GM23338 (cell line): ENCODE results near the gene SCN9A. TPM values are rescaled to one million over a fixed set of nuclear protein-coding genes. Genes with fewer than 3 reads are reported as not detected.

Experiments
- ATAC-seq: fragments of 200-7000 bp; cut with Tn5 transposase; 3 replicates; pipeline ENCODE4 v1.9.1; 2020
- DNase-seq: peaks from one replicate; pipeline ENCODE4 v3.0.0-alpha.2; 2015; ENCODE audit warnings: low spot score
- H2AFZ ChIP-seq: fragments of 200-600 bp; sonication (generic); 2 replicates; pipeline ENCODE4 v1.8.0; 2016; ENCODE audit warnings: antibody characterized with exemption, mild to moderate bottlenecking, moderate library complexity
- H3F3A ChIP-seq: fragments of 200-600 bp; sonication (generic); replicated peaks from 2 replicates; pipeline ENCODE4 v1.8.0; 2017; ENCODE audit warnings: antibody characterized with exemption, mixed run types, low read depth
- H3K27ac ChIP-seq: fragments of 200-600 bp; sonication (generic); 2 replicates; pipeline ENCODE4 v1.6.1; 2016; ENCODE audit warnings: low read depth
- H3K27me3 ChIP-seq: fragments of 200-600 bp; sonication (generic); 2 replicates; pipeline ENCODE4 v1.8.0; 2016; ENCODE audit warnings: mild to moderate bottlenecking, mixed run types, moderate library complexity; ENCODE audit not compliant: insufficient read depth
- H3K36me3 ChIP-seq: fragments of 200-600 bp; sonication (generic); 2 replicates; pipeline ENCODE4 v1.8.0; 2016; ENCODE audit warnings: mild to moderate bottlenecking; ENCODE audit not compliant: insufficient read depth
- H3K4me1 ChIP-seq: fragments of 200-600 bp; sonication (generic); 2 replicates; pipeline ENCODE4 v1.8.0; 2016; ENCODE audit warnings: mild to moderate bottlenecking, moderate library complexity; ENCODE audit not compliant: insufficient read depth
- H3K4me2 ChIP-seq: fragments of 200-600 bp; sonication (generic); 2 replicates; pipeline ENCODE4 v1.7.1; 2017; ENCODE audit warnings: mixed run types
- H3K4me3 ChIP-seq: fragments of 200-600 bp; sonication (generic); 2 replicates; pipeline ENCODE4 v1.6.1; 2016; ENCODE audit warnings: mixed run types
- H3K79me2 ChIP-seq: fragments of 200-600 bp; sonication (generic); replicated peaks from 2 replicates; pipeline ENCODE4 v1.8.0; 2017; ENCODE audit warnings: mild to moderate bottlenecking; ENCODE audit not compliant: insufficient read depth
- H3K9me2 ChIP-seq: fragments of 200-600 bp; sonication (generic); 2 replicates; pipeline ENCODE4 v1.8.0; 2017; ENCODE audit not compliant: insufficient read depth
- H4K20me1 ChIP-seq: fragments of 200-600 bp; sonication (generic); replicated peaks from 2 replicates; pipeline ENCODE4 v1.8.0; 2017; ENCODE audit warnings: mild to moderate bottlenecking; ENCODE audit not compliant: insufficient read depth
- H3K27ac Mint-ChIP-seq: 2 replicates; pipeline ENCODE4 v1.8.0; 2020; ENCODE audit warnings: inconsistent platforms, mild to moderate bottlenecking, moderate library complexity, mixed read lengths
- H3K27me3 Mint-ChIP-seq: 3 replicates; pipeline ENCODE4 v1.8.0; 2022; ENCODE audit warnings: low read depth, mild to moderate bottlenecking, moderate library complexity, mixed read lengths, inconsistent platforms; ENCODE audit not compliant: insufficient read depth, poor library complexity
- H3K36me3 Mint-ChIP-seq: 3 replicates; pipeline ENCODE4 v1.8.0; 2021; ENCODE audit warnings: low read depth, mild to moderate bottlenecking, inconsistent platforms, moderate library complexity, mixed read lengths
- H3K4me1 Mint-ChIP-seq: 3 replicates; pipeline ENCODE4 v1.8.0; 2020; ENCODE audit warnings: mild to moderate bottlenecking, inconsistent platforms, mixed read lengths
- H3K4me3 Mint-ChIP-seq: 3 replicates; pipeline ENCODE4 v1.8.0; 2021; ENCODE audit warnings: moderate library complexity, mild to moderate bottlenecking, inconsistent platforms, mixed read lengths
- H3K9me3 Mint-ChIP-seq: 3 replicates; pipeline ENCODE4 v1.8.0; 2020; ENCODE audit warnings: moderate library complexity, mild to moderate bottlenecking, inconsistent platforms, mixed read lengths
- CREB1 ChIP-seq: fragments of 250-450 bp; sonication (Bioruptor Pico); IDR thresholded peaks from 2 replicates; pipeline ENCODE4 v1.5.0; 2020; ENCODE audit warnings: low read depth, mild to moderate bottlenecking, moderate library complexity
- EZH2phosphoT487 ChIP-seq: fragments of 200-600 bp; sonication (generic); IDR thresholded peaks from one replicate; pipeline ENCODE4 v1.8.1; 2018; ENCODE audit warnings: antibody characterized with exemption; ENCODE audit not compliant: unreplicated experiment
- JUNB ChIP-seq: IDR thresholded peaks from one replicate; pipeline ENCODE4 v1.6.1; 2016; ENCODE audit warnings: antibody characterized with exemption; ENCODE audit not compliant: unreplicated experiment
- NANOG ChIP-seq: IDR thresholded peaks from 2 replicates; pipeline ENCODE4 v1.6.1; 2016; ENCODE audit warnings: antibody characterized with exemption, borderline replicate concordance
- STAT1 ChIP-seq: IDR thresholded peaks from one replicate; pipeline ENCODE4 v1.6.1; 2016; ENCODE audit warnings: antibody characterized with exemption; ENCODE audit not compliant: unreplicated experiment
- ZNF114 ChIP-seq: fragments of 250-450 bp; sonication (Bioruptor Pico); IDR thresholded peaks from 2 replicates; pipeline ENCODE4 v1.5.0; 2020; ENCODE audit warnings: mild to moderate bottlenecking, moderate library complexity
- polyA plus RNA-seq: library from polyadenylated mRNA; unstranded; fragments of >200 nt; fragmentation: Nextera tagmentation; extraction: Ambion mirVana; gene quantifications from 2 replicates; pipeline ENCODE4 v1.2.1, GENCODE V29; 2016
- total RNA-seq: library from RNA; depleted of rRNA; stranded (reverse); fragments of >200 nt; shearing (Covaris generic); gene quantifications from 2 replicates; pipeline ENCODE4 v1.2.3, GENCODE V29; 2014
- TF ChIP-seq, protein P1 (sequence below): fragments of 250-450 bp; sonication (Bioruptor Pico); IDR thresholded peaks from 2 replicates; pipeline ENCODE4 v1.5.0; 2020; ENCODE audit warnings: mild to moderate bottlenecking, moderate library complexity
- TF ChIP-seq, protein P2 (sequence below): IDR thresholded peaks from one replicate; pipeline ENCODE4 v1.6.1; 2018; ENCODE audit warnings: antibody characterized with exemption; ENCODE audit not compliant: unreplicated experiment
- TF ChIP-seq, protein P3 (sequence below): IDR thresholded peaks from 2 replicates; pipeline ENCODE4 v1.6.1; 2016; ENCODE audit warnings: antibody characterized with exemption

Gene SCN9A
- total and polyA plus RNA-seq, 2 experiments from 2014 or later, result 8.8 to 9.5 TPM

- Histone ChIP-seq H2AFZ (no peak overlapping the region), H3K4me2 (peak overlapping the region; percentile 72), H3K27ac (peak overlapping the region; percentile 13; the same call in 1 of the 2 replicates), H3K27me3 (no peaks in the 10 kb centered on the region), H3K36me3 (no peaks in the 10 kb centered on the region), H4K20me1 (no peaks in the 10 kb centered on the region), H3K9me2 (no peaks in the 10 kb centered on the region), H3K4me1 (peaks cover 31% of the 10 kb centered on the region), H3F3A (no peaks in the 10 kb centered on the region), H3K79me2 (no peaks in the 10 kb centered on the region), H3K4me3 (peak overlapping the region; percentile 11; the same call in 1 of the 2 replicates)
- H3K4me1 Mint-ChIP-seq, result peaks cover 43% of the 10 kb centered on the region
- no peaks in the 10 kb centered on the region for H3K36me3 Mint-ChIP-seq
- DNase-seq, result no peak
- TF ChIP-seq STAT1, result no peak
- TF ChIP-seq ZNF114 (CRISPR knock-in tag), result no peak
- TF ChIP-seq, protein P1, sequence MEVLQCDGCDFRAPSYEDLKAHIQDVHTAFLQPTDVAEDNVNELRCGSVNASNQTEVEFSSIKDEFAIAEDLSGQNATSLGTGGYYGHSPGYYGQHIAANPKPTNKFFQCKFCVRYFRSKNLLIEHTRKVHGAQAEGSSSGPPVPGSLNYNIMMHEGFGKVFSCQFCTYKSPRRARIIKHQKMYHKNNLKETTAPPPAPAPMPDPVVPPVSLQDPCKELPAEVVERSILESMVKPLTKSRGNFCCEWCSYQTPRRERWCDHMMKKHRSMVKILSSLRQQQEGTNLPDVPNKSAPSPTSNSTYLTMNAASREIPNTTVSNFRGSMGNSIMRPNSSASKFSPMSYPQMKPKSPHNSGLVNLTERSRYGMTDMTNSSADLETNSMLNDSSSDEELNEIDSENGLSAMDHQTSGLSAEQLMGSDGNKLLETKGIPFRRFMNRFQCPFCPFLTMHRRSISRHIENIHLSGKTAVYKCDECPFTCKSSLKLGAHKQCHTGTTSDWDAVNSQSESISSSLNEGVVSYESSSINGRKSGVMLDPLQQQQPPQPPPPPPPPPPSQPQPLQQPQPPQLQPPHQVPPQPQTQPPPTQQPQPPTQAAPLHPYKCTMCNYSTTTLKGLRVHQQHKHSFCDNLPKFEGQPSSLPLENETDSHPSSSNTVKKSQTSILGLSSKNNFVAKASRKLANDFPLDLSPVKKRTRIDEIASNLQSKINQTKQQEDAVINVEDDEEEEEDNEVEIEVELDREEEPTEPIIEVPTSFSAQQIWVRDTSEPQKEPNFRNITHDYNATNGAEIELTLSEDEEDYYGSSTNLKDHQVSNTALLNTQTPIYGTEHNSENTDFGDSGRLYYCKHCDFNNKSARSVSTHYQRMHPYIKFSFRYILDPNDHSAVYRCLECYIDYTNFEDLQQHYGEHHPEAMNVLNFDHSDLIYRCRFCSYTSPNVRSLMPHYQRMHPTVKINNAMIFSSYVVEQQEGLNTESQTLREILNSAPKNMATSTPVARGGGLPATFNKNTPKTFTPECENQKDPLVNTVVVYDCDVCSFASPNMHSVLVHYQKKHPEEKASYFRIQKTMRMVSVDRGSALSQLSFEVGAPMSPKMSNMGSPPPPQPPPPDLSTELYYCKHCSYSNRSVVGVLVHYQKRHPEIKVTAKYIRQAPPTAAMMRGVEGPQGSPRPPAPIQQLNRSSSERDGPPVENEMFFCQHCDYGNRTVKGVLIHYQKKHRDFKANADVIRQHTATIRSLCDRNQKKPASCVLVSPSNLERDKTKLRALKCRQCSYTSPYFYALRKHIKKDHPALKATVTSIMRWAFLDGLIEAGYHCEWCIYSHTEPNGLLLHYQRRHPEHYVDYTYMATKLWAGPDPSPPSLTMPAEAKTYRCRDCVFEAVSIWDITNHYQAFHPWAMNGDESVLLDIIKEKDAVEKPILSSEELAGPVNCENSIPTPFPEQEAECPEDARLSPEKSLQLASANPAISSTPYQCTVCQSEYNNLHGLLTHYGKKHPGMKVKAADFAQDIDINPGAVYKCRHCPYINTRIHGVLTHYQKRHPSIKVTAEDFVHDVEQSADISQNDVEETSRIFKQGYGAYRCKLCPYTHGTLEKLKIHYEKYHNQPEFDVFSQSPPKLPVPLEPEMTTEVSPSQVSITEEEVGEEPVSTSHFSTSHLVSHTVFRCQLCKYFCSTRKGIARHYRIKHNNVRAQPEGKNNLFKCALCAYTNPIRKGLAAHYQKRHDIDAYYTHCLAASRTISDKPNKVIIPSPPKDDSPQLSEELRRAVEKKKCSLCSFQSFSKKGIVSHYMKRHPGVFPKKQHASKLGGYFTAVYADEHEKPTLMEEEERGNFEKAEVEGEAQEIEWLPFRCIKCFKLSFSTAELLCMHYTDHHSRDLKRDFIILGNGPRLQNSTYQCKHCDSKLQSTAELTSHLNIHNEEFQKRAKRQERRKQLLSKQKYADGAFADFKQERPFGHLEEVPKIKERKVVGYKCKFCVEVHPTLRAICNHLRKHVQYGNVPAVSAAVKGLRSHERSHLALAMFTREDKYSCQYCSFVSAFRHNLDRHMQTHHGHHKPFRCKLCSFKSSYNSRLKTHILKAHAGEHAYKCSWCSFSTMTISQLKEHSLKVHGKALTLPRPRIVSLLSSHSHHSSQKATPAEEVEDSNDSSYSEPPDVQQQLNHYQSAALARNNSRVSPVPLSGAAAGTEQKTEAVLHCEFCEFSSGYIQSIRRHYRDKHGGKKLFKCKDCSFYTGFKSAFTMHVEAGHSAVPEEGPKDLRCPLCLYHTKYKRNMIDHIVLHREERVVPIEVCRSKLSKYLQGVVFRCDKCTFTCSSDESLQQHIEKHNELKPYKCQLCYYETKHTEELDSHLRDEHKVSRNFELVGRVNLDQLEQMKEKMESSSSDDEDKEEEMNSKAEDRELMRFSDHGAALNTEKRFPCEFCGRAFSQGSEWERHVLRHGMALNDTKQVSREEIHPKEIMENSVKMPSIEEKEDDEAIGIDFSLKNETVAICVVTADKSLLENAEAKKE (CRISPR knock-in tag), result peak; percentile 85; the same call in 1 of the 2 replicates
- H3K9me3 Mint-ChIP-seq, result no peaks in the 10 kb centered on the region
- peaks cover 3% of the 10 kb centered on the region for H3K27me3 Mint-ChIP-seq
- H3K4me3 Mint-ChIP-seq, result peak overlapping the region; percentile 9
- H3K27ac Mint-ChIP-seq, result peak overlapping the region; percentile 8
- ATAC-seq, result 0 out of 3 replicates have a peak, but pooled peaks have one; percentile 2
Measured at GRCh38 chr2:166373105-166373504, 2.6 kb downstream of the SCN9A start.

DNA sequence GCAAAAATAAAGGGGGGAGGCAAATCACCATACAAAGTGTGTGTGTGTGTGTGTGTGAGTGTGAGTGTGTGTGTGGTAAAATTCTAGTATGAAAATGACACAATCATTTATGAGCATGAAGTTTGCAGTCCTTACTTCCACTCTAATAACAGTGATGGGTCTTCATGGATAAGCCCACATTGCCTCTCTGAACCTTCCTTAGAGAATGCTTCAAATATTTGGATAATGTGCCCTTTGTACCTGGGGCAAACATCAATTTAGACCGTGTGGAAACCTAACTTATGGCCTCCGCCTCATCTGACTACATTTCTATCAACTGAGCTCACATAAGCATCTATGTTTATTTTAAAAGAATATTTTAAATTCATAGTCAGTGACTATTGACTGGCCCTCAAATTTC is 3.7 kb downstream of the SCN9A start:
- H3K36me3 ChIP-seq, result no peaks in the 10 kb centered on the region
- H3K9me2 ChIP-seq, result no peaks in the 10 kb centered on the region
- H3K27me3 ChIP-seq, result no peaks in the 10 kb centered on the region
- no peaks in the 10 kb centered on the region for H4K20me1 ChIP-seq
- no peaks in the 10 kb centered on the region for H3F3A ChIP-seq
- H3K36me3 Mint-ChIP-seq, result no peaks in the 10 kb centered on the region
- no peak overlapping the region for H3K4me3 Mint-ChIP-seq
- peaks cover 38% of the 10 kb centered on the region for H3K4me1 Mint-ChIP-seq
- DNase-seq (no peak), ATAC-seq (no peak)
- H2AFZ ChIP-seq, result no peak overlapping the region
- H3K4me3 ChIP-seq, result no peak overlapping the region
- peaks cover 31% of the 10 kb centered on the region for H3K4me1 ChIP-seq
- no peak overlapping the region for H3K27ac Mint-ChIP-seq
- peaks cover 3% of the 10 kb centered on the region for H3K27me3 Mint-ChIP-seq
- H3K27ac ChIP-seq, result no peak overlapping the region
- H3K9me3 Mint-ChIP-seq, result no peaks in the 10 kb centered on the region
- H3K4me2 ChIP-seq, result peak overlapping the region; percentile 72; the same call in 1 of the 2 replicates
- no peaks in the 10 kb centered on the region for H3K79me2 ChIP-seq
- TF ChIP-seq EZH2phosphoT487, result no peak
- TF ChIP-seq, protein P2, sequence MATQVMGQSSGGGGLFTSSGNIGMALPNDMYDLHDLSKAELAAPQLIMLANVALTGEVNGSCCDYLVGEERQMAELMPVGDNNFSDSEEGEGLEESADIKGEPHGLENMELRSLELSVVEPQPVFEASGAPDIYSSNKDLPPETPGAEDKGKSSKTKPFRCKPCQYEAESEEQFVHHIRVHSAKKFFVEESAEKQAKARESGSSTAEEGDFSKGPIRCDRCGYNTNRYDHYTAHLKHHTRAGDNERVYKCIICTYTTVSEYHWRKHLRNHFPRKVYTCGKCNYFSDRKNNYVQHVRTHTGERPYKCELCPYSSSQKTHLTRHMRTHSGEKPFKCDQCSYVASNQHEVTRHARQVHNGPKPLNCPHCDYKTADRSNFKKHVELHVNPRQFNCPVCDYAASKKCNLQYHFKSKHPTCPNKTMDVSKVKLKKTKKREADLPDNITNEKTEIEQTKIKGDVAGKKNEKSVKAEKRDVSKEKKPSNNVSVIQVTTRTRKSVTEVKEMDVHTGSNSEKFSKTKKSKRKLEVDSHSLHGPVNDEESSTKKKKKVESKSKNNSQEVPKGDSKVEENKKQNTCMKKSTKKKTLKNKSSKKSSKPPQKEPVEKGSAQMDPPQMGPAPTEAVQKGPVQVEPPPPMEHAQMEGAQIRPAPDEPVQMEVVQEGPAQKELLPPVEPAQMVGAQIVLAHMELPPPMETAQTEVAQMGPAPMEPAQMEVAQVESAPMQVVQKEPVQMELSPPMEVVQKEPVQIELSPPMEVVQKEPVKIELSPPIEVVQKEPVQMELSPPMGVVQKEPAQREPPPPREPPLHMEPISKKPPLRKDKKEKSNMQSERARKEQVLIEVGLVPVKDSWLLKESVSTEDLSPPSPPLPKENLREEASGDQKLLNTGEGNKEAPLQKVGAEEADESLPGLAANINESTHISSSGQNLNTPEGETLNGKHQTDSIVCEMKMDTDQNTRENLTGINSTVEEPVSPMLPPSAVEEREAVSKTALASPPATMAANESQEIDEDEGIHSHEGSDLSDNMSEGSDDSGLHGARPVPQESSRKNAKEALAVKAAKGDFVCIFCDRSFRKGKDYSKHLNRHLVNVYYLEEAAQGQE, result no peak
- TF ChIP-seq, protein P3, sequence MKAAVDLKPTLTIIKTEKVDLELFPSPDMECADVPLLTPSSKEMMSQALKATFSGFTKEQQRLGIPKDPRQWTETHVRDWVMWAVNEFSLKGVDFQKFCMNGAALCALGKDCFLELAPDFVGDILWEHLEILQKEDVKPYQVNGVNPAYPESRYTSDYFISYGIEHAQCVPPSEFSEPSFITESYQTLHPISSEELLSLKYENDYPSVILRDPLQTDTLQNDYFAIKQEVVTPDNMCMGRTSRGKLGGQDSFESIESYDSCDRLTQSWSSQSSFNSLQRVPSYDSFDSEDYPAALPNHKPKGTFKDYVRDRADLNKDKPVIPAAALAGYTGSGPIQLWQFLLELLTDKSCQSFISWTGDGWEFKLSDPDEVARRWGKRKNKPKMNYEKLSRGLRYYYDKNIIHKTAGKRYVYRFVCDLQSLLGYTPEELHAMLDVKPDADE, result no peak
- TF ChIP-seq JUNB, result no peak
- no peak for TF ChIP-seq NANOG
- TF ChIP-seq STAT1, result no peak
- TF ChIP-seq CREB1 (CRISPR knock-in tag), result no peak
